Iris pigment epithelial cell (primary cell): ENCODE data around the gene JADE1.
A peak's percentile ranks its signal among the peaks of the same experiment; 100 is the strongest.

Experiments
- DNase-seq: peaks from one replicate; pipeline ENCODE4 v3.0.0-alpha.2; 2011; ENCODE audit warnings: low read depth

JADE1 gene

GRCh38 chr4:128809477-128810330 is at the start of gene JADE1:
Gene JADE1, plus strand, starts transcription at chr4:128809700. Its CDS starts 22,059 bp downstream, at chr4:128831759.
- peak; percentile 96 for DNase-seq

- DNase-seq = no peak
These were observed 42.7 kb upstream of the JADE1 start for GRCh38 chr4:128766781-128767180.

- peak; percentile 82 for DNase-seq
These were observed 41.0 kb upstream of the JADE1 start for GRCh38 chr4:128768373-128768996.

- peak; percentile 21 for DNase-seq
These were observed 40.5 kb upstream of the JADE1 start for GRCh38 chr4:128769011-128769410.

GRCh38 chr4:128770807-128771206 is 38.7 kb upstream of the JADE1 start:
- no peak for DNase-seq

GRCh38 chr4:128775477-128775876 is 34.0 kb upstream of the JADE1 start:
- no peak for DNase-seq

GRCh38 chr4:128775916-128776315 is 33.6 kb upstream of the JADE1 start:
- no peak for DNase-seq

GRCh38 chr4:128776794-128777216 is 32.7 kb upstream of the JADE1 start:
- DNase-seq = peak; percentile 95

GRCh38 chr4:128780688-128781087 is 28.8 kb upstream of the JADE1 start:
- DNase-seq = no peak

GRCh38 chr4:128782076-128782715 is 27.3 kb upstream of the JADE1 start:
- no peak for DNase-seq

- DNase-seq = peak; percentile 79
These were observed 26.5 kb upstream of the JADE1 start for GRCh38 chr4:128782875-128783614.

GRCh38 chr4:128787509-128788311 is 21.8 kb upstream of the JADE1 start:
- DNase-seq = no peak

GRCh38 chr4:128793859-128794672 is 15.4 kb upstream of the JADE1 start:
- peak; percentile 60 for DNase-seq

- no peak for DNase-seq
These were observed 12.6 kb upstream of the JADE1 start for GRCh38 chr4:128796934-128797333.

- no peak for DNase-seq
These were observed 9.2 kb upstream of the JADE1 start for GRCh38 chr4:128800284-128800683.

- no peak for DNase-seq
These were observed 8.7 kb upstream of the JADE1 start for GRCh38 chr4:128800701-128801284.

GRCh38 chr4:128802680-128803628 is 6.5 kb upstream of the JADE1 start:
- no peak for DNase-seq

GRCh38 chr4:128803783-128804182 is 5.7 kb upstream of the JADE1 start:
- DNase-seq = no peak

- peak; percentile 65 for DNase-seq
These were observed 901 bp downstream of the JADE1 start for GRCh38 chr4:128810331-128810870.
